Stimulated activated CD4-positive, alpha-beta T cell treated with anti-CD3 and anti-CD28 coated beads, Interleukin-2, amount 100 ng/mL, for 4 hours (primary cell): ENCODE measurements around the gene PPP2R5D.
"Not testable (repeated sequence)": the region's sequence is repeated elsewhere in the genome, so short reads cannot be mapped to it uniquely, and the experiment has no call there.

Source experiments
- DNase-seq: peaks from one replicate; pipeline ENCODE4 v3.0.0-alpha.2; 2020; ENCODE audit warnings: low read depth

Gene PPP2R5D

GRCh38 chr6:42984001-42984923, at the start of gene PPP2R5D:
Gene PPP2R5D (plus strand): TSS chr6:42984570. CDS start chr6:42984678, 108 bp downstream.
- DNase-seq, result peak; percentile 96

GRCh38 chr6:42935322-42935721, 49.0 kb upstream of the PPP2R5D start:
- no peak for DNase-seq

DNA sequence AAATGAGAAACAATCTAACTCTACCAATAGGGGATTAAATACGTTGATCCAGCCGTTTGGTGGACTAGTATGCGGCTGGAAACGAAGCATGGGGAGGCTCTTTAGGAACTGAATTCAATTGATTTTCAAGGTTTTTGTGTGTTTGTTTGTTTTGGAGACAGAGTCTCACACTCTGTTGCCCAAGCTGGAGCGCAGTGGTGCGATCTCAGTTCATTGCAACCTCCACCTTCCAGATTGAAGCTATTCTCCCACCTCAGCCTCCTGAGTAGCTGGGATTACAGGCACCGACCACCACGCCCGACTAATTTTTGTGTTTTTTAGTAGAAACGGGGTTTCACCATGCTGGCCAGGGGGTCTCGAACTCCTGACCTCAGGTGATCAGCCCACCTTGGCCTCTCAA, 48.0 kb upstream of the PPP2R5D start:
- DNase-seq, result no peak

DNA sequence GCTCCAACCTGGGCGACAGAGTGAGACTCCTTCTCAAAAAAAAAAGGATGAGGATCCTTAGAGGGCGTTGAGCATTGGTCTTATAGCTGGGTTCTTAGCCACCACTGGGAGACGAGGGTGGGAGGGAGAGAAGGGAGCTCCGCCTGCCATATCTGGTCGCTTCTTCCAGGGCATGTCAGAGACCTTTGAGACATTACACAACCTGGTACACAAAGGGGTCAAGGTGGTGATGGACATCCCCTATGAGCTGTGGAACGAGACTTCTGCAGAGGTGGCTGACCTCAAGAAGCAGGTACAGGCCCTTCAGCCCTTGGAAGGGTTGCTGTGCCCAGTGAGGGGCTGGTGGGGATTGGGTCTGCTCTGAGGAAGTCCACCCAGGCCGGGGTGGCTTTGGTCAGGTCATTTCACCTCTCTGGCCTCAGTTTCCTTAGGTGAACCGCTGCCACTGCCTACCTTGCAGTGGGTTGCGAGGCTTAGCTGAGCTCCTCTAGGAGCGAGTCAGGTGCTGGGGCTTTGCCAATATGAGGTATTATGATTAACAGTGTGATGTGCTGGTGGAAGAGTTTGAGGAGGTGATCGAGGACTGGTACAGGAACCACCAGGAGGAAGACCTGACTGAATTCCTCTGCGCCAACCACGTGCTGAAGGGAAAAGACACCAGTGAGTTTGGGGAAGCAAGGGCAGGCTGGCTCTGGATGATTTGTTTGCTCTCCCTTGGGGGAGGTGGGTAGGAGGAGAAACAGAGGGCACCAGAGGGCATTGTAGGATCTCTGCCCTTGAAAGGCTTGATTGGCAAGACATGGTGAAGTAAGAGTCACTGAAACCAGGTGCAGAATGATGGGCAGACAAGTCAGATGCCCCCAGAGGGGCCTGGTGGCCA, 46.6 kb upstream of the PPP2R5D start:
- no peak for DNase-seq

DNA sequence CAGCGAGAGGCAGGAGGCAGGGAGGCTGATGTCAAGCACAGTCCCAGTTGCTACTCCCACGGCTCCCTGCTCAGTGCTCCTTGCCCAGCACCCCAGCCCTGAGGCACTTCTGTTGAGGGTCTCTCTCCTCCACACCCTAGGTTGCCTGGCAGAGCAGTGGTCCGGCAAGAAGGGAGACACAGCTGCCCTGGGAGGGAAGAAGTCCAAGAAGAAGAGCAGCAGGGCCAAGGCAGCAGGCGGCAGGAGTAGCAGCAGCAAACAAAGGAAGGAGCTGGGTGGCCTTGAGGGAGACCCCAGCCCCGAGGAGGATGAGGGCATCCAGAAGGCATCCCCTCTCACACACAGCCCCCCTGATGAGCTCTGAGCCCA, 46.0 kb upstream of the PPP2R5D start:
- DNase-seq, result no peak

DNA sequence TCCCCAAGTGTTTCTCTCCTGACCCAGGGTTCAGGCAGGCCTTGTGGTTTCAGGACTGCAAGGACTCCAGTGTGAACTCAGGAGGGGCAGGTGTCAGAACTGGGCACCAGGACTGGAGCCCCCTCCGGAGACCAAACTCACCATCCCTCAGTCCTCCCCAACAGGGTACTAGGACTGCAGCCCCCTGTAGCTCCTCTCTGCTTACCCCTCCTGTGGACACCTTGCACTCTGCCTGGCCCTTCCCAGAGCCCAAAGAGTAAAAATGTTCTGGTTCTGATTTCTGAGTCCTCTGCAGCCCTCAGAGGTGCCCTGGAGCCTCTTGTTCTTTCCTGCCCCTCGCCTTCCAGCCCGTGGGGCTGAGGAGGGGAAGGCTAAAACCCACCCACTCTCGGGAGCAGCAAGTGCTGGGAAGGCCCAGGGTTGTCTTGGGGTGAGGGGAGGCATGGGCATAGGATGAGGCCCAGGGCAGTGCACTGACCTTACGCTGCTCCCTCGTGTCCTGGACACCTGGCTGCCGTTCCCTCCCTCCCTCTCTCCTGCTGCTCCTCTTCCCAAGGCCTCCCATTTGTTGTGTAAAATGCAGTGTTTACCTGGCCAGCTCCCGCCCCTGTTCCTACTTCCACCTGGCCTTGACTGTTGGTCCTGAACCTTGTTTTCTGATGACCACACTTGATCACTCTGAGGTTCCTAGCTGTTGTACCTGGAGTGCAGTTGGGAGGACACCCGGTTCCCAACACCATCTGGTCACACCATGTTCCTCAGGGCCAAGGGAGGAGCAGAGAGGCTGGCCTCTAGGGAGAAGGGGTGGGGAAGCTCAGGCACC, 45.2 kb upstream of the PPP2R5D start:
- DNase-seq, result no peak

GRCh38 chr6:42939810-42940167, 44.6 kb upstream of the PPP2R5D start:
- DNase-seq, result no peak

GRCh38 chr6:42940493-42941045, 43.8 kb upstream of the PPP2R5D start:
- no peak for DNase-seq

DNA sequence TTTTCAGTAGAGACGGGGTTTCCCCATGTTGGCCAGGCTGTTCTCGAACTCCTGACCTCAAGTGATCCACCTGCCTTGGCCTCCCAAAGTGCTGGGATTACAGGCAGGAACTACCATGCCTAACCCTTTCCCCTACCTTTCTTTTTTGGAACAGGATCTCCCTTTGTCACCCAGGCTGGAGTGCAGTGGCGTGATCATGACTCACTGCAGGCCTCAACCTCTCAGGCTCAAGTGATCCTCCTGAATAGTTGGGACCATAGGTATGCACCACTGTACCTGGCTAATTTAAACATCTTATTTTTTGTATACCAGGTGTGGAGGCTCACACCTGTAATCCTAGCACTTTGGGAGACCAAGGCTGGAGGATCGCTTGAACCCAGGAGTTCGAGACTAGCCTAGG, 43.0 kb upstream of the PPP2R5D start:
- not testable (repeated sequence) for DNase-seq

GRCh38 chr6:42942444-42942843, 41.9 kb upstream of the PPP2R5D start:
- no peak for DNase-seq

DNA sequence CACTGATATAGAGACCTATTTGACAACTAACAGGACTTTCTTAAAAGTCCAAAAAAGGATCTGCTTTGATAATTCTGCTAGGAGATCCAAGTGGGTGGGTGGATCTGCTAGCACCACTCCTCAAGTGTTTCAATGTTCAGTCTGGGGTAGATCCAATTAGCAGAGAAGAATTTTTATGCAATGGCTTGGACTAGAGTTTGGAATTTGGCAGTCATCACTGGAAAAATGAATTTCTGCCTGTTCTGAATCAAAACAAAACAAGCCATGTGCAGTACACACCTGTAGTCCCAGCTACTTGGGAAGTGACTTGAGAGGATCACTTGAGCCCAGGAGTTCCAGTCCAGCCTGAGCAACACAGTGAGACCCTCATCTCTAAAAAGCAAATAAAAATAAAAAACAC, 36.4 kb upstream of the PPP2R5D start:
- DNase-seq, result no peak

DNA sequence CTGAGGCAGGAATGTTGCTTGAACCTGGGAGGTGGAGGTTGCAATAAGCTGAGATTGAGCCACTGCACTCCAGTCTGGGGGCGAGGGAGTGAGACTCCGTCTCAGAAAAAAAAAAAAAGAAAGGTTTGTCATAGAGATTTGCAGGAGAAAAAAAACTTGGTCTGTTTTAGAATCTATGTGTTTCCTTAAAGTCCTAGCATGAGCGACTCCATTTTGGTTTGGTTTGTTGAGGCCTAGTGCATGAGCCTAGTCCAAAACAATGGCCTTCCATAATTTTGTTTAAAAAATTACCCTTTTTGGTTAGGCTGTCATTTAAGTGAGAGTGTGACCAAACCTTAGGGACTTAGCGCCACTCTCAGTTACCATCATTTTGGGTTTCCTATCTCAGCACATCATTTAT, 32.0 kb upstream of the PPP2R5D start:
- no peak for DNase-seq

DNA sequence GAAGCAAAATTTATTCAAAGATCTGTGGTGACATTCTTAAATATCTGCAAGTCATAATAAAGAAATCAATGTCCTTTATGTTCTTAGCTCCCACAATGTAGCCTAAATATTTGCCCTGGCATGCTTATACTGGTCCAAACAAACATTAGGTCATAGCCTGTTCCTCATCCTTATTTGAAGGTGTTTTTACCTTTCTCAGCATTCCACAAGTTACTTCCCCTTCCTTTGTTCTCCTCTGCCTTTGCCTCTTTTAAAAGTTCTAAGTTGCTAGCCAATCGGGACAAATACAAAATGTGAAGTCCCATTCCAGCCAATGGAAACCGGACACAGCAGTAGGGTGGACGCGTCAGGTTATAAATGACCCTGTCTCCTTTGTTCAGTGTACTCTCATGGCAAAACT, 30.0 kb upstream of the PPP2R5D start:
- not testable (repeated sequence) for DNase-seq

GRCh38 chr6:42958125-42958524, 26.2 kb upstream of the PPP2R5D start:
- DNase-seq, result no peak

GRCh38 chr6:42959917-42960242, 24.5 kb upstream of the PPP2R5D start:
- DNase-seq, result no peak

DNA sequence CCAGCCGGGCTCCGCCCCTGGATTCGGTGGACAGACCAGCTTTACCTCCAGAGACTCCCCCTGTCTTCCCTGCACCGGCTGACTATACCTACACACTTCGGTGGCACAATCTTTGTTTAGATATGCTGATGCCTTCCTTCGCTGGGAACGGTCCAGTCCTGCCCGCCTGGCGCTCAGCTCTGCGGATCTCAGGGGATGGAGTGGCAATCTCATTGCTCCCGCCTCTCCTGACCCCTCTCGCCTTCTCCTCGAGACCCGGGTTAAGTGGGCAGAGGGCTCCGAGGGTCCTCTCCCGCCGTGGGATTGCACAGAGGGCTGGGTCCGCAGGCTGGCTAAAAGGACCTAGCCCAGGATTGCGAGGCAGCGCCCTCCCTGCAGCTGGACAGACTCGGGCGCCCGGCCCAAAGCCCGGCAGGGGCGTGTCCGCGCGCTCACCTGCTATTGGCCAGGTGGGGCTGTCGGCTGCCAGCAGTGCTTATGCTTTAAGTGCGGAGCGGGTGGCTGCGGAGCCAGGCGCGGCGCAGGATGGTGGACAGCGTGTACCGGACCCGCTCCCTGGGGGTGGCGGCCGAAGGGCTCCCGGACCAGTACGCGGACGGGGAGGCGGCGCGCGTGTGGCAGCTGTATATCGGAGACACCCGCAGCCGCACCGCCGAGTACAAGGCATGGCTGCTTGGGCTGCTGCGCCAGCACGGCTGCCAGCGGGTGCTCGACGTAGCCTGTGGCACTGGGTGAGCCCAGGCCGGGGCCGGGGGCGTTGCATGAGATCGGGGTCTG, 23.9 kb upstream of the PPP2R5D start, which contains the start of gene GNMT:
GNMT (plus strand) TSS at position 512 of the 777 bp plus-strand sequence; CDS start at position 526, 14 bp downstream.
- DNase-seq, result no peak

GRCh38 chr6:42961020-42961470, 23.3 kb upstream of the PPP2R5D start:
- no peak for DNase-seq

DNA sequence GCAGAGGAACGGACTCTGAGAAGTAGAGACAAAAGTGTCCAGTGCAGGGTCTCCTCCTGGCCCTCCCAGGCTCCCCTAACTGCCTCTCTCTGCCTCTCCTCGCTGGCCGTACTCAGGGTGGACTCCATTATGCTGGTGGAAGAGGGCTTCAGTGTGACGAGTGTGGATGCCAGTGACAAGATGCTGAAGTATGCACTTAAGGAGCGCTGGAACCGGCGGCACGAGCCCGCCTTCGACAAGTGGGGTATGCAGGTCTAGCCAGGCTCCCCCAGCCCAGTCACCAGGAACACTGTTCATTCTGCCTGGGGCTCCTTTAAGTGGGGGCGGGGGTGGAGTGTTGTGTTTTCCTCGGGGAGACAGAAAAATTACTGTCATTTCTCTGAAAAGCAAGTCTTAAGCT, 22.3 kb upstream of the PPP2R5D start:
- DNase-seq, result no peak

DNA sequence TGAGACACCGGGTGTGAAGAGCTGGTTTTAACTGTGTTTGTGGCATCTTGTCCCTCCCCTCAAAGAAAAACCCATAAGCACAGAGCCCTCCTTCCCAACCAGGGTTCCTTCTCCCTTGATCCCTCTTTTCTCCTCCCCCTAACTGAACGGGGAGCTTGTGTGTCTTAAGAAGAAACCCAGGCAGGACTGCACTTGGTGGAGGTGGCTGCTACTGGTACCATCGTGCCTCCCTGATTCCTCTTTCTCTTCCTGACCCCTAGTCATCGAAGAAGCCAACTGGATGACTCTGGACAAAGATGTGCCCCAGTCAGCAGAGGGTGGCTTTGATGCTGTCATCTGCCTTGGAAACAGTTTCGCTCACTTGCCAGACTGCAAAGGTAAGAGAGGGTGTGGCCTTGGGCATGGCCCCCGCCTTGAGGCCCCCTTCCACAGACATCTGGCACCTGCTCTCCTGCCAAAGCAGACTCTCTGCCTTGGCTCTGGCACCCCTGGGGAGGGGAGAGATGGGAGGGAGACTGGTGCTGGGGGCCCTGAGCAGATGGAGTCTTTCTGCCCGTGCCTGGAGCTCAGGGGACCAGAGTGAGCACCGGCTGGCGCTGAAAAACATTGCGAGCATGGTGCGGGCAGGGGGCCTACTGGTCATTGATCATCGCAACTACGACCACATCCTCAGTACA, 21.7 kb upstream of the PPP2R5D start:
- no peak for DNase-seq

- no peak for DNase-seq
These were observed 21.1 kb upstream of the PPP2R5D start for GRCh38 chr6:42963179-42963854.
